ENCODE measurements around the gene TMUB1.
A peak's percentile ranks its signal among the peaks of the same experiment; 100 is the strongest.

The TMUB1 gene

DNA sequence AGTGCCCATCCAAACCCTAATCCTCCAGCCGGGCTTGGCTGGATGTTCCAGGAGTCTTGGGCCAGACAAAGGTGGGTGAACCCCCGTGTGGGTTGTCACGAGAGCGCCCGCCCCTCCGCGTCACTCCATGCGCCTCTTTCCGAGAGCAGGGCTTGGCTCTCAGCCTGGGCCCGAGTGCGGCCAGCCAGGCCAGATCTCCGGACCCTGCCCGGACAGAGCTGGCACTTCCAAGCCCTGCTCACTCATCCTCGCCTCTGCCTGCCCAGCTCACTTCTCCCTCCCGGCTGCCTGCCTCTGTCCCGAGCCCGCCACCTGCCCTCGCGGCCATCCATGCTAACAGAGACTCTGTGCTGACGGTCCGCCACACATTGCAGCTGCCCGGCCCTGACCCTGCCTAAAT lies 37.6 kb upstream of the TMUB1 start:
- no peak for DNase-seq

DNA sequence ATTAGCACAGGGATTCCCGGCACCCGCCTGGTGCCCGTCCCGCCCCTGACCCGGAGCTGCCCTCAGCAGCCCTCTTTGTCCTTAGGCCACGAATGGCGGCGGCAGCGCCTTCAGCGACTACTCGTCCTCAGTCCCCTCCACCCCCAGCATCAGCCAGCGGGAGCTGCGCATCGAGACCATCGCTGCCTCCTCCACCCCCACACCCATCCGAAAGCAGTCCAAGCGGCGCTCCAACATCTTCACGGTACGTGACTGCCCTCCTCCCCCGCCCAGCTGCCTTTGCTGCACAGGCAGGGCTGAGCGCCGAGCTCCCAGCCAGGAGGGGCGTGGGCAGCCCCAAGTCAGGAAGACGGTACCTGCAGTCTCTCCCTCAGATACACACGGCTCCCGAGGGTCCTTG lies 36.6 kb upstream of the TMUB1 start:
- DNase-seq = no peak

DNA sequence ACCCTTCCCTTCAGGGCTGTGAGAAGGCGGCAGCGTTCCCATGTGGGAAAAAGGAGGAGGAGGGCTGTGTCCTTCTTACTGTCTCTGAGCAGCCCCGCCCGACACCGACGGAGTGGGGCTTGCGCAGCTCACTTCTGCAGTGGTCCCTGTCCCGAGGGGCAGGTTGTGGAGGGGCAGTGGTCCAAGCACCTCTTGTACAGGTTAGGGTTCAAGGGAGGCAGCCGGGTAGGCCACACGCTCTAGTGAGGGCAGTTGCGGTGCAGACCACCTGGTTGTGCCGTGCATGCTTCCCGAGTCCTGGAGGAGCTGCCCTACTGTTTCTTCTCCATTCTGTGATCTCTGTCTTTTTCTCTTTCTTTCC lies 35.7 kb upstream of the TMUB1 start:
- no peak for DNase-seq

DNA sequence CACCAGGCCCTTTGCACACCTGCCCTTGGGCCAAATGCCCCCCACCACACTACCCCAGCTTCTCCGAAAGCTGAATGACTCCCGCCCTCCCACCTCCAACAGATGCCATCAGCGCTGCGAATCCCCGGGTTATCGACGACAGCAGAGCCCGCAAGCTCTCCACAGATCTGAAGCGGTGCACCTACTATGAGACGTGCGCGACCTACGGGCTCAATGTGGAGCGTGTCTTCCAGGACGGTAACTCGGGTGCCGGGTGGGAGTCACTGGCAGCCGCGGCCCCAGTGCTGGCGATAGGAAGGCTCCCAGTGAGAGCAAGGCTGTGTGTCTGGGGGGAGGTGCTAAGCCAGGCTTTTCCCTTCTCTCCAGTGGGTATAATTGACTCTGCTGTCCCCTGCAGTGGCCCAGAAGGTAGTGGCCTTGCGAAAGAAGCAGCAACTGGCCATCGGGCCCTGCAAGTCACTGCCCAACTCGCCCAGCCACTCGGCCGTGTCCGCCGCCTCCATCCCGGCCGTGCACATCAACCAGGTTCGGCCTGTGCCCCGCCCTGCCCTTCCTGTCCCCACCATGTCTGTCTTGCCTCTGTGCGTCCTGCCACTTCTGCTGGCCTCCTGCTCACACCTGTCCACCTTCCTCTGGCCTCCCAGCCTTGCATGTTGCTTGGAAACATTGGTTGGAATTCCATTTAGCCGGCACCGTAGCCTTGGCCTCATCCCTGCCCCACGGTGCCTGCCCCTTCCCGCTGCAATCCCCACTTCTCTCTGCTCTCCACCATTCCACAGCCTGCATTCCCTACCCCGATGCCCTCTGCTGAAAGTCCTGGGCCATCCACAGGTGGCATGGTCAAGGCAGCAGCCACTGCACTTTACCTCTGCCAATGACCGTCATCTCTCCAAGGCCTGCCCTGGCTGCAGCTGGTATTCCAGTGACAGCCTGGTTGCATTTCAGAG lies 35.1 kb upstream of the TMUB1 start:
- DNase-seq = no peak

DNA sequence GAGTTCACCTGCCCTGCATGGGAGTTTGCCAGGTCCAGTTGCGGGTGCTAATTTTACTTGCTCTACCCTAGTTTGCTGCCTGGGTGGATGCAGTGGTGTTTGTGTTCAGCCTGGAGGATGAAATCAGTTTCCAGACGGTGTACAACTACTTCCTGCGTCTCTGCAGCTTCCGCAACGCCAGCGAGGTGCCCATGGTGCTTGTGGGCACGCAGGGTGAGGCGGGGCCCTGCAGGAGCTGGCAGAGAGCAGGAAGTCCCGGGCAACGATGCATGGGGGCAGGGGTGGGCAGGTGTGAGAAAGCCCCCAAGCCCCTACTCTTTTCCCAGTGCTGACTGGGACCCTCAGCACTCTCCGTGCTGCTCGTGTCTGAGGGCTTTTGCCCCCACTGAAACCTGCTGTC lies 34.3 kb upstream of the TMUB1 start:
- DNase-seq = no peak

DNA sequence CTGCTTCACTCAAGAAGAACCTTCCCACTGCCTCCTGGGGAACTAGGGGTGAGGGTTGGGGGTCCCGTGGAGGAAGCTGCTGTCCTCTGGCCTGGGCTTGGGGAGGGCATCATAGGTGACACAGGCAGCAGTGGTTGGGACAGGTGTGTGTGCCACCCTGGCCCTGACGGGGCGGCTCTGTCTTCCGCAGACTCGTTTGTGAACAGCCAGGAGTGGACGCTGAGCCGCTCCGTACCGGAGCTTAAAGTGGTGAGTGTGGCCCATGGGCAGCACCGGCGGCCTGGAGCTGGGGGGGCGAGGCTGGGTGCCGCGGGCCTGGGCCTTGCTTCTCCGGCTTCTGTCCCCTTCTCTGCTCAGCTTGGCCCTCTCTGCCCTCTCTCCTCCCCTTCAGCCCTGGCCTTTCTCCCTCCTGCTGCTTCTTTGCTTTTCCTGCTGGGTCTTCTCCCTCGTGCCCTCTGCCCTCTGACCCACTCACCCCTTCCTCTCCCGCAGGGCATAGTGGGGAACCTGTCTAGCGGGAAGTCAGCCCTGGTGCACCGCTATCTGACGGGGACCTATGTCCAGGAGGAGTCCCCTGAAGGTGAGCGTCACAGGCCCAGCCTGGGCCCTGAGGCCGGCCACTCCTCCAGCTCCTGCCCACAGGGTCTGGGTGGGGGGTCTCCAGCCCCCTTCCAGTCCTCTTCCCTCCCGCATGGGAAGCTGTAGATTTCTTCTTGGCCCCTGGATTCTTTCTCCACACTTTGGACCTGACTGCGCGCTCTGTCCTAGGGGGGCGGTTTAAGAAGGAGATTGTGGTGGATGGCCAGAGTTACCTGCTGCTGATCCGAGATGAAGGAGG lies 33.5 kb upstream of the TMUB1 start:
- no peak for DNase-seq

DNA sequence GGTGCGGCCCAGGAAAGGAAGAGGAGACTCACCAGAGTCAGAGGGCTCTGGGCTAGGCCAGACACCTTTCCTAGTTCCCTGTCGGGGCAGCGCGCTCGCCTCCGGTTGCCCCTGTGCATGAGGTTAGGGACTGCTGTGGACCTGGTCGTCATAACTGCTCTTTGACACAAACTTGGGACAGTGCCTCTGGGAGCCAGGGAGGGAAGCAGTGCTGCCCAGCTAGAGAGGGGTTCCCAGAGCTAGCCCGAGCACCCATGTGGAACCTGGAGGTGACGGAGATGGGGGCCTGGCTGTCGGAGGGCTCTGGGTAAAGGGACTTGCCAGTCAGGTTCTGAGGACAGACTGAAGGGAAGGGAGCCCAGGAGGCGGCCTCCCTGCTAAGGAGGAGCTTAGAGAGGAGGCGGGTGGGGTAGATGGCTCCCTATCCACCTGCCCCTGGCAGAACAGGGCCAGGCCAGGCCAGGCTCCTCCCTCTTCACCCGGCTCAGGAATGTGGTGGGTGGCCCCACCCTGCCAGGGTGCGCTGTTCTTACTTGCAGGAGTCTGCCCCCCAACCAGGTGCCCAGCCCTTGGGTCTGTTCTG lies 32.6 kb upstream of the TMUB1 start:
- no peak for DNase-seq

DNA sequence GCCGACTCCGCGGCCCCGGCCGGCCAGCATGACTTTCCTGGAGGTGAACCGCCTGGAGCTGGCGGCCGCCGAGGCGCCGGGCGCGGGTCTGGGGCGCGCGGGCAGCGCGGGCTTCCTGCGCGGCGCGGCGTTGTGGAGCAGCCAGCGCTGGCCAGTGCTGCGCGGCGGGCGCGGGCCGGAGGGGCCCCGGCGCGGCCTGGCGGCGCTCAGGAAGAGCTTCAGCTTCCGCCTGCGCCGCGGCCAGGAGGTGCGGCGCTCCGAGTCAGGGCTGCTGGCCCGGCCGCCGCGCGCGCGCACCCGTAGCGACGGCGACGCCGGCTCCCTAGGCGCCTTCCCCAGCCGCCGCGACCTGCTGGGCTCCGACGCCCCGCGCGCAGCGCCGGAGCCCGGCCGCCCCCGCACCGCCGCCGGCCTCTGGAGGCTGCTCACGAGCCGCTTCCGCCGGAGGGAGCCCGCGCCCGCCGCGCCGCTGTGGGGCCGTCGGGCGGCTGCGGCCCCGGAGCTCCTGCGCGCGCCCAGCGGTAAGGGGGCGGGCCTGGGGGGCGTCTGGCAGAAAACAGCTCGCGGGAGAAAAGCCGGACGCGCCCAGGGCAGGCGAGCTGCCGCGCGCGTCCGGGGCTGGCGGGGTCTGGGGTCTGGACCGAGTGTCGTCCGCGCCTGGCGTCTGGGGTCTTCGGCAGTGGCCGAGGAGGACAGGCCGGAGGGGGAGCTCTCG lies 32.0 kb upstream of the TMUB1 start:
- peak; percentile 19 for DNase-seq

DNA sequence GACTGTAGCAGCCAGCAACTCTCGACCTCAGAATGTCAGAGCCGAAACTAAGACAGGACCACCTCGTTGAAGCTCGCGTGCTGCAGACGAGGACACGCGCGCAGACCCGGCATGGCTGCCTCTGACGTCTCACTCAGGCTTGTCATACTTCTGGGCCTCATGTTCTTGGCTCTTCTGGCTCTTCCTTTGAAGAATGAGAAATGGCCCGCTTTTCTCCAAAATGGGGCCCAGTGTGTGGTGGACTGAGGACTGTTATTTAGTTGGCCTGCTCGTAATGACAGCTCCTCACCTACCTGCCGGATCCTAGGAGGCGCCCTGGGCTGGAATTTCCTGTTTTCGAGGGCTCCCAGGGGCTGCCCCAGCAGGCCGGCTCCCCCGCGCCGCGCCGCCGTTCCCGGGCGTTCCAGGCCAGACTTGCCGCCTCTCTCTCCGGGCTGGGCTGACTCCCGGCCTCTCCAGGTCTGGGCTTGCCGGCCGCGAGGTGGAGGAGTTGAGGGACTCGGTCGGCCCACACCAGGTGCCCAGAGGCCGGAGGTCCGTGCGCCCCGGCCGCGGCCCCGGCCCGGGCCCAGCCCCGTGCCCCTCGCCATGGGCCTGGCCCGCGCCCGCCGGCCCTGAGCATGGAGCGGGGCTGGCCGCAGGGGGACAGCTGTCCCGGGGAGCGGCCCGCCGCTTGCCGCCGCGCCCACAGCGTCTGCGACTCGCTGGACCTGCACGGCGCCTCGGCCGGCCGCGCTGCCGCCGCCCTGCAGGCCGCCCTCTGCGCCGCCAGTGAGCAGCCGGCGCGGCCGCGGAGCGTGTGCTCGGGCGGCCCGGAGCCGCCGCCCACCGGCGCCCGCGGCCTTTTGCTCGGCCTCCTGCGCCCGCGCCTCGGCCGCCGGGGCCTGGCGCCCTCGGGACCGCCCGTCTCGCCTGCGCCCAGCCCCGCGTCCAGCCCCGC lies 31.1 kb upstream of the TMUB1 start:
- peak; percentile 9 for DNase-seq

DNA sequence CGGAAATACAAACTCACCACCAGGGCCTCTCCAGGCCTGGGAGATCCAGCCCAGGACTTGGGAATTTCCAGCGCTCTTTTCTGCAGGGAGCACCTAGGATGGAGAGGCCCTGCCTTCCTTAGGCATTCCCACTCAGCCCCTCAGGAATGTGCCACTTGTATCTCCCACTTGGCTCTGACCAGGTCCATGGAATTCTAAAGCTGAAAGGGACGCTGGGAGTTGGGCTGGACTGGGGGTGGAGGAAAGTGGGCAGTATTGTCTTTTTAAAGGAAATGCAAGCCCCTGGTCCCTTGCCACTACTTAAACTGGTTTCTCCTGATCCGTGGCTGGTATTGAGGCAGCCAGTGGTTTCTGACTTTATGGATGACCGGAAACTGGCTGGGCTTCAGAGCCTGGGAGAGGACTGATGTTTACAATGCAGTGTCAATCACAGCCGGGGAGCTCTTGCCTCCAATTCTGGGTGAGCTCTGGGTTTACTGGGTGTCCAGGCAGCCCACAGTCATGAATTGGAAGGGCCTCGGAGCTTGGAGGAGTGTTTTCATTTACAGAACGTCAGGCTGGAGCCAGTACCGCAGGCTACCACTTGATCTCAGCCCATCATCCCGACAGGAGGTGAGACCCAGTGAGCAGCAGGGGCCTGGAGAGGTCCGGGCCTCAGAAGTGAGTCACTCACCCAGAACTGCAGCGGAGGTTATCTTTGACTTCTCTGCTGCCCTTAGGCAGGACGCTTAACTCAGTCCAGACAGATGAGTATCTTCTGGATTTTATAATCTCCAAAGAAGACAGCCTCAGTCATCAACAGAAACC lies 30.3 kb upstream of the TMUB1 start:
- DNase-seq = no peak

DNA sequence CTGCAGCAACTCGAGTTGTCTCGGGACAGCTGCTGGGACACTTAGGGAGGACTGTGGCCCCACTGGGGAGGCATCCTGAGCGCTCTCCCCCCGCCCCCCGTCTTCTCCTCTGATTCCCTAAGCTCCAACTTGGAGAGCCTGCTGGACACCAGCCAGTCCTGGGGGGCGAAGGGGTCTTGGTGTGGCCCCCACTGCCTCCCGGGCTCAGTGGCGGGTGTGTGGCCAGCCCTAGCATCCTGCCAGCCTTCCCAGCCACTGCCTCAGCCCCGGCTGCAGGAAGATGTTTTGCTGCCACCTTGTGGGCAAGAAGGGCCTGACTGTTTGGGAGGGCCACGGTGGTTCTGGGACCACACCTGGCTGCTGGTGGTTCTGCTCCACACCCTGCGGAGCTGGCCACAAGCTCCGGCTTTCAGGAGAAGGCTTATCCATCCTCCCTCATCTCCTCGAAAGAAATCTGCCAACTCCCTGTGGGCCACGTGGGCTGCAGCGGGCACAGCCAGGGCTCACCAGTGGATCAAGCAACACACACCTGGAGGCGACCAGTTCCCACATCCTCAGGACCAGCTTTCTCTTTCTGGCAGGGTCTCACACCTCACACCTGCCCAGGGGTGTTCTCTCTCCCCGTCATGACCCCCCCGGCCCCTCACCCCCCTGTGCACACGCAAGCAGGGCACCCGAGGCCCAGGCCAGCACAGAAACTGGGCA lies 27.8 kb upstream of the TMUB1 start:
- DNase-seq = peak; percentile 72

DNA sequence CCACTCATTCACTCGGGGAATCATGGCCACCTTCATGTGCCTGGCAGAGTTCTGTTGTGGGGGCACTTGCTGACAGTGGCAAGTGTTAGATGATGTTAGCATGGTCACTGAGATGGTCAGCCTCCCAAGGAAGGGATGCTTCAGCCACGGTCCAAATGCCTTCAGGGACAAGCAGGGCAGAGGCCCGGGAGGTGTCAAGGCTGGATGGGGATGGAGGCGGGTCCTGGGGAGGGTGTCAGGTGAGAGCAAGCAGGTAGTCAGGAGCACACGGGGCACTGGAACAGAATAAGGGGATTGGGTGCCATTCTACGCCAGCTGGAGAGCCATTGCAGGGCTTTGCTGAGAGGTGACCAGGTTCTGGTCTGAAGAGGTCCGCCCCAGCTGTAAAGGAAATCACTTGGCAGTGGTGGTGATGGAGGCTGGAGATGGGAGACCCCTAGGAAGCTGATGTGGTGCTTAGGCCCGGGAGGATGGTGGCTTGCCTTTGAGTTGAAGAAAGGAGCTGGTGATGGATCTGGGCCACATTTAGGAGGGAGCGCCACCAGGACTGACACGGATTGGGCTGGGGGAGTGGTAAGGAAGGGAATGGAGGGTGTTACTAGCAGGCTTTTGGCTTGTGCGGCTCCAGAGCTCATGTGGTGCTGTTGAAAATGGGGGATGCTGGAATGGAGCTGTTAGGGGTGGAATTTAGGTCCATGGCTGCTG lies 27.1 kb upstream of the TMUB1 start:
- no peak for DNase-seq

DNA sequence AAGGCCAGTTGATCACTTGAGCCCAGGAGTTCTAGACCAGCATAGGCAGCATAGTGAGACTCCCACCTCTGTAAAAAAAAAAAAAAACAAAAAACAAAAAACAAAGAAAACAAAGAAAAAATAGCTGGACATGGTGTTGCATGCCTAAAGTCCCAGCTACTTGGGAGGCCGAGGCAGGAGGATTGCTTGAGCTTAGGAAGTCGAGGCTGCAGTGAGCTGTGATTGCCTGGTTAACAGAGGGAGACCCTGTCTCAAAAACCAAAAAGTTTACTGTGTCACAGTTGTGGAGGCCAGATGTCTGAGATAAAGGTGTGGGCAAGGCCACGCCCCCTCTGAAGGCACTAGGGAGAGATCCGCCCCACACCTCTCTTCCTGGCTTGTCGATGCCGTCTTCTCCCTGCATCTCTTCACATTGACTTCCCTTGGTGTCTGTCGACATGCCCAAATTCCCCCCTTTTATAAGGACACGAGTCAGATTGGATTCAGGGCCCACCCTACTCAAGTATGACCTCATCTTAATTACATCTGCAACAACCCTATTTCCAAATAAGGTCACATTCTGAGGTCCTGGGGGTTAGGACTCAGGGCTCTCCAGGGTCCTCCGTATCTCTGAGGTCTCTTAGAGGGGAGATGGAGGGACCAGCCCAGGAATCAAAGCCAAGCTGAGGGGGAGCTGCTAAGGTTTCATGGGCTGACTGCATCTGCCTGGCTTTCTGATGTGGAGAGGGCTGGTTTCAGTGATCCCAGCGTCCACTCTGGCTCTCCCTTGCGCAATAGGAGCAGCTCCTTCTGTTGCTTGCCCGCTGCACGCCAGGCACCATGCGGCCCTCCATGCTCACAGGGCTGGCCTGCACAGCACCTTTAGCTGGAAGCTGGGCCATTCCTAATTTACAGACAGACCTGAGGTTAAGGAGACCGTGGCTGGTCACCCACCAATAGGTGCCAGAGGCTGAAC lies 26.1 kb upstream of the TMUB1 start:
- DNase-seq = no peak

DNA sequence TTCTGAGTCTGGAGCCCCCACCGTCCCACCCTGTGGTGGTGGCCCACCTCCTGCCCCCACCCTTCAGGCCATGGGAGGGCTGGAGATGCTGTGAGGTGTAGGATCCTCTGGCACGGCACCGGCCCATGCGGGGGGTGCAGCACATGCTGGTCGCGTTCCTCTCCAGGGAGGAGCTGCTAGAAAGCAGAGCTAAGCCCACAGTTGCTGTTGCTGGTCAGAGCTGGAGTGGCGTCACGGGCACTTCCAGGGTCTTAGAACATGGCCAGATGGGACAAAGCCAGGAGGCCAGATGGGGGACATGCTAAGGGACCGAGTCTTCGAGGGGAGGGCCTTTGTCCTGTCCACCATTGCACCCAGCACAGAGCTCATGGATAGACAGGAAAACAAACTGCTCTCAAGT lies 24.6 kb upstream of the TMUB1 start:
- DNase-seq = no peak

DNA sequence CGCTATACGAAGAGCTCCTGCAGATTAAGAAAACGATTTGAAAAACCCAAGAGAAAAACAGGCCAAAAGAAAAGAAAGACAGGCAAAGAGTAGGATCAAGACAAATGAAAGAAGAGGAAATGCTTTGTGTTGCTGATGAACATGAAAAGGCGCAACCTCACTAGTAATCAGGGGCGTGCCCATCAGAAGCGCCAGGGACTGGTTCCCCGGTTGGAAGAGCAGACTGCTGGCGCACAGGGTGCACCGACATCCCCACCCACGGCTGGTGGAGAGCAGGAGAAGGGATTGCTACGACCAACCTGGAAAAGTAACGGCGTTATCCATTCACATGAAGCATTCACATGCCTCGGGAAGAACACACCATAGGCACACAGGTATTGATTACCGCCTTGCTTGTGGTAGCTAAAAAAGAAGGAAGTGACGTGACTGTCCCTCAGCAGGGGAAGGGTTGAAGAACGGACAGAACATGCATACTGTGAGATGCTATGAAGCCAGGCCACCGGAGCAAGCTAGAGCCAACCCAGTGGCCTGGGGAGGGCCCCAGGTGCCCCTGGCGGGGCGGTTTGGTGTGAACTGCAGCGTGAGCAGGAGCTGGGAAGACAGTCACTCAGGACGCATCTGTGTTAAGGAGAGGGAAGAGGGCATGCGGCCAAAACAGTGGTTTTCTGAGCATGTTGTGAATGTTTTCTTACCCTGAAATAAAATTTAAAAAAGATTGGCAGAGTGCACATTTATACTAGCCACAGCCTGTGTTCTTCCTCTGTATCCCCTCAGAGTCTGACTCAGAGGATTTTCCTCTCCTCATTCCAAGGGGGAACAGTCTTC lies 21.3 kb upstream of the TMUB1 start:
- DNase-seq = no peak

DNA sequence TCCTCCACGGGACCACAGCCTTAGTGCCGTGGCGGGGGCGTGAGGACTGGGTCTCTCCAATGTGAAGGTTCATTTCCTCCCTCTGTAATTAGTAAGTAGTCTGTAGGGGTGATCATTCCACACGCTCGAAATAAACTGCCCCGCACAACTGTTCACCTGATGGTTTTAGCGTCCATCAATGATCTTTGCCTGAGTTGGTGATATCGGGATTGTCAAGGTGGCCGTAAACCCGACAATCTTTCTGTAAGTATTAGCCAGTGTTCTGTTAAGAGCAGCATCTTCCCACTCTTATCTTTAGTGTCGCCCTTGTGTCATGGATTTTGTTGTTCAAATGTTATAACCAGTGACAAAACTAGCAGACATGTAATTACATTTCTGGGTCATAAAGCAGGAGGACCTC lies 20.7 kb upstream of the TMUB1 start:
- no peak for DNase-seq

DNA sequence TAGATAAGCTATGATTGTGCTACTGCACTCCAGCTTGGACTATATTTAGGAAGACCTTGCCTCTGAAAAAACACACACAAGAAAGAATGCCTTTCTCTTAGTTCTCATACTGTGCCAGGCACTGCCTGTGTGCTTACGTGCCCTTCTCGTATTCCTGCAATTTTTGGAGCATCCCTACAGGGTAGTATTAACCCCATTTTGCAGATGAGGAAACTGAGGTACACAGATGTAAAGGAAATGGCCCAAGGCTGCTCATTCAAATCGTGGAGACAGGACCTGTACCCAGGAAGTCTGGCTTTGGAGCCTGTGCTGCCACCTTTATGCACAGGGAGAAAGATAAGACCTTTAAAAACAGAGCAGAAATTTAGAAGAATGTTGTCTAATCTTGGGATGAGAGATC lies 19.7 kb upstream of the TMUB1 start:
- DNase-seq = no peak

Data from inflammatory macrophage treated with lipopolysaccharide for 4 hours (primary cell).